HCT116 (cell line): ENCODE results near the gene RAD50. TPM values are rescaled to one million over a fixed set of nuclear protein-coding genes. Genes with fewer than 3 reads are reported as not detected.

Experiments used
- ATAC-seq: fragments of 200-7000 bp; cut with Tn5 transposase; 2 replicates; pipeline ENCODE4 v1.9.1; 2020; ENCODE audit warnings: mild to moderate bottlenecking, moderate library complexity
- BruUV-seq: library from RNA; stranded (reverse); fragments of 400-500 nt; replicated peaks from 2 replicates; lab custom pipeline; 2021; lab: Mats Ljungman, UMichigan
- CTCF ChIA-PET: fragments of 300-600 bp; sonication (Branson Sonifier 250); formaldehyde crosslinking; loops from one replicate; lab custom pipeline; 2021; ENCODE audit warnings: antibody characterized with exemption; lab: Charles Lee
- POLR2A ChIA-PET: fragments of 300-600, 350-600 bp; sonication (Branson Sonifier 250); formaldehyde crosslinking; loops from one replicate; lab custom pipeline; 2021; ENCODE audit warnings: antibody characterized with exemption; lab: Charles Lee
- RAD21 ChIA-PET, 2 experiments: fragments of 300-600 bp; sonication (Branson Sonifier 250); formaldehyde crosslinking; loops; one replicate each; lab custom pipeline; 2023; ENCODE audit warnings: low total read pairs in 2 of 2; ENCODE audit not compliant: uncharacterized antibody in 2 of 2, unreplicated experiment in 2 of 2, low non-redundant PET in 1 of 2; lab: Charles Lee
- DNase-seq: peaks from one replicate; pipeline ENCODE4 v3.0.0-alpha.2; 2010; ENCODE audit warnings: low read depth, low spot score
- H2AFZ ChIP-seq: fragments of 200-600 bp; shearing (Covaris generic), sonication (generic); 2 replicates; pipeline ENCODE4 v1.6.1; 2017; ENCODE audit warnings: low read depth, mixed run types, mixed read lengths, antibody characterized with exemption, low read length; ENCODE audit not compliant: poor library complexity, severe bottlenecking
- H3K27ac ChIP-seq: 2 replicates; pipeline ENCODE4 v1.5.1; 2012; ENCODE audit warnings: low read depth, low read length
- H3K27me3 ChIP-seq: fragments of 200-600 bp; sonication (generic); 2 replicates; pipeline ENCODE4 v1.6.1; 2016; ENCODE audit warnings: mixed run types, low read length, mixed read lengths; ENCODE audit not compliant: insufficient read depth
- H3K36me3 ChIP-seq, 2 experiments: fragments of 200-500 bp in 1 of 2; fragments of 200-600 bp in 1 of 2; sonication (Bioruptor generic) in 1 of 2; sonication (generic) in 1 of 2; 2 replicates each; pipeline versions ENCODE4 v1.5.1 to v1.6.1; 2014 to 2016; ENCODE audit warnings: low read length in 2 of 2, inconsistent platforms in 1 of 2, mixed read lengths in 1 of 2, mixed run types in 1 of 2; ENCODE audit not compliant: insufficient read depth in 2 of 2, control insufficient read depth in 1 of 2
- H3K4me1 ChIP-seq, 2 experiments: fragments of 200-600 bp in 1 of 2; sonication (generic) in 1 of 2; 2 replicates each; pipeline versions ENCODE4 v1.5.1 to v1.6.1; 2012 to 2017; ENCODE audit warnings: low read length in 2 of 2, inconsistent platforms in 1 of 2, mild to moderate bottlenecking in 1 of 2, mixed read lengths in 1 of 2, mixed run types in 1 of 2, moderate library complexity in 1 of 2; ENCODE audit not compliant: insufficient read depth in 2 of 2, control insufficient read depth in 1 of 2
- H3K4me2 ChIP-seq: fragments of 200-600 bp; sonication (generic); 2 replicates; pipeline ENCODE4 v1.6.1; 2017; ENCODE audit warnings: mixed run types, low read length, mixed read lengths
- H3K4me3 ChIP-seq, 2 experiments: fragments of 200-600 bp in 1 of 2; sonication (generic) in 1 of 2; replicated peaks in 1 of 2; 2 replicates each; pipeline ENCODE4 v1.5.1; 2011 to 2016; ENCODE audit warnings: low read length in 2 of 2, control low read depth in 1 of 2, low read depth in 1 of 2, mild to moderate bottlenecking in 1 of 2, mixed read lengths in 1 of 2, mixed run types in 1 of 2
- H3K79me2 ChIP-seq: fragments of 200-600 bp; sonication (generic); 2 replicates; pipeline ENCODE4 v1.6.1; 2017; ENCODE audit warnings: mild to moderate bottlenecking, mixed run types, low read length, moderate library complexity, mixed read lengths; ENCODE audit not compliant: insufficient read depth
- H3K9ac ChIP-seq: fragments of 200-600 bp; sonication (generic); 2 replicates; pipeline ENCODE4 v1.6.1; 2016; ENCODE audit warnings: low read length, mixed read lengths
- H3K9me2 ChIP-seq: fragments of 200-600 bp; sonication (generic), shearing (Covaris generic); 2 replicates; pipeline ENCODE4 v1.6.1; 2017; ENCODE audit warnings: mixed run types, mild to moderate bottlenecking, moderate library complexity; ENCODE audit not compliant: insufficient read depth
- H3K9me3 ChIP-seq, 2 experiments: fragments of 200-500 bp in 1 of 2; fragments of 200-600 bp in 1 of 2; sonication (Bioruptor generic) in 1 of 2; sonication (generic) in 1 of 2; 2 replicates each; pipeline ENCODE4 v1.6.1; 2014 to 2017; ENCODE audit warnings: low read length in 2 of 2, mixed read lengths in 2 of 2, inconsistent platforms in 1 of 2, low read depth in 1 of 2, mild to moderate bottlenecking in 1 of 2, mixed run types in 1 of 2, moderate library complexity in 1 of 2; ENCODE audit not compliant: control insufficient read depth in 1 of 2, insufficient read depth in 1 of 2
- H4K20me1 ChIP-seq: fragments of 200-600 bp; sonication (generic), shearing (Covaris generic); 2 replicates; pipeline ENCODE4 v1.6.1; 2017; ENCODE audit warnings: mixed run types, mild to moderate bottlenecking, moderate library complexity; ENCODE audit not compliant: insufficient read depth
- ATF3 ChIP-seq: IDR thresholded peaks from 2 replicates; pipeline ENCODE4 v1.6.1; 2012
- CEBPB ChIP-seq: IDR thresholded peaks from 2 replicates; pipeline ENCODE4 v1.6.1; 2012; ENCODE audit warnings: low read depth
- CTCF ChIP-seq, 3 experiments: fragments of 200-600 bp in 1 of 3; sonication (generic) in 1 of 3; IDR thresholded peaks in 2 of 3; conservative IDR thresholded peaks in 1 of 3; 2 replicates each; pipeline ENCODE4 v1.5.1; 2012 to 2017; ENCODE audit warnings: low read depth in 2 of 3, low read length in 2 of 3, antibody characterized with exemption in 1 of 3, borderline replicate concordance in 1 of 3, control low read depth in 1 of 3, mild to moderate bottlenecking in 1 of 3, mixed read lengths in 1 of 3, mixed run types in 1 of 3, moderate library complexity in 1 of 3; ENCODE audit not compliant: insufficient read depth in 1 of 3
- EGR1 ChIP-seq: IDR thresholded peaks from 2 replicates; pipeline ENCODE4 v1.6.1; 2012; ENCODE audit warnings: low read depth
- ELF1 ChIP-seq: IDR thresholded peaks from 2 replicates; pipeline ENCODE4 v1.6.1; 2012; ENCODE audit warnings: low read depth, borderline replicate concordance
- EZH2 ChIP-seq: fragments of 200-600 bp; sonication (generic); IDR thresholded peaks from 2 replicates; pipeline ENCODE4 v1.6.1; 2017; ENCODE audit warnings: antibody characterized with exemption, mixed run types
- FOSL1 ChIP-seq: IDR thresholded peaks from 2 replicates; pipeline ENCODE4 v1.6.1; 2012; ENCODE audit warnings: low read depth
- JUND ChIP-seq: IDR thresholded peaks from 2 replicates; pipeline ENCODE4 v1.6.1; 2012
- MAX ChIP-seq: IDR thresholded peaks from 2 replicates; pipeline ENCODE4 v1.6.1; 2012
- POLR2AphosphoS5 ChIP-seq: IDR thresholded peaks from 2 replicates; pipeline ENCODE4 v1.6.1; 2011; ENCODE audit warnings: mild to moderate bottlenecking, low read depth, low read length, moderate library complexity
- RAD21 ChIP-seq: IDR thresholded peaks from 2 replicates; pipeline ENCODE4 v1.6.1; 2012; ENCODE audit warnings: low read depth, mild to moderate bottlenecking
- SIN3A ChIP-seq: IDR thresholded peaks from 2 replicates; pipeline ENCODE4 v1.6.1; 2012; ENCODE audit warnings: low read depth
- SP1 ChIP-seq: IDR thresholded peaks from 2 replicates; pipeline ENCODE4 v1.6.1; 2012; ENCODE audit warnings: low read depth
- SRF ChIP-seq: IDR thresholded peaks from 2 replicates; pipeline ENCODE4 v1.6.1; 2012; ENCODE audit warnings: low read depth
- YY1 ChIP-seq: IDR thresholded peaks from 2 replicates; pipeline ENCODE4 v1.6.1; 2011; ENCODE audit warnings: low read length, low read depth, moderate library complexity, mild to moderate bottlenecking; ENCODE audit not compliant: insufficient replicate concordance; ENCODE audit errors: extremely low read depth
- ZBTB33 ChIP-seq: IDR thresholded peaks from 2 replicates; pipeline ENCODE4 v1.6.1; 2011; ENCODE audit warnings: mild to moderate bottlenecking, low read length, moderate library complexity; ENCODE audit not compliant: insufficient replicate concordance; ENCODE audit errors: extremely low read depth
- ZFX ChIP-seq: fragments of 450-650 bp; IDR thresholded peaks from 2 replicates; pipeline ENCODE4 v1.6.1; 2017
- intact Hi-C: fragments of 100-400 bp; cut with micrococcal nuclease; formaldehyde crosslinking; loops from 2 replicates; pipeline ENCODE4 v1.10.0; 2022
- total RNA-seq: library from RNA; stranded (reverse); gene quantifications from one replicate; pipeline ENCODE4 v1.2.1, GENCODE V29; 2021; ENCODE audit not compliant: unreplicated experiment

The RAD50 gene
- total RNA-seq, 1 experiment from 2014 or later = 43.6 TPM

GRCh38 chr5:132627470-132627869, 70.7 kb downstream of the RAD50 start:
- Histone ChIP-seq H3K27ac (no peak overlapping the region), H3K4me1 (no peaks in the 10 kb centered on the region), H3K9me3 (no peaks in the 10 kb centered on the region), H3K4me3 (no peak overlapping the region), H2AFZ (no peak overlapping the region), H3K27me3 (no peaks in the 10 kb centered on the region), H3K79me2 (no peaks in the 10 kb centered on the region), H3K9me2 (no peaks in the 10 kb centered on the region), H3K4me2 (no peak overlapping the region), H3K36me3 (peaks cover 9 to 10% of the 10 kb centered on the region in 2 experiments; a peak in 3 of 4 replicates), H4K20me1 (no peaks in the 10 kb centered on the region), H3K9ac (no peak overlapping the region)
- ChIA-PET CTCF (no interaction called here), POLR2A (no interaction called here), RAD21 (no interaction called here)
- ATAC-seq = no peak
- TF ChIP-seq RAD21 (no peak), CEBPB (no peak), YY1 (no peak), EZH2 (no peak), SRF (no peak), SP1 (no peak), ZBTB33 (no peak), POLR2AphosphoS5 (no peak)
- intact Hi-C loops = no loop called here
- DNase-seq = no peak
- no TSS peak for BruUV-seq

GRCh38 chr5:132628814-132629213, 72.0 kb downstream of the RAD50 start:
- ChIA-PET CTCF (no interaction called here), POLR2A (no interaction called here), RAD21 (no interaction called here)
- peaks cover 4 to 7% of the 10 kb centered on the region in 2 experiments; a peak in 3 of 4 replicates for H3K36me3 ChIP-seq
- H3K27ac ChIP-seq = no peak overlapping the region
- H3K4me2 ChIP-seq = no peak overlapping the region
- ATAC-seq (no peak), DNase-seq (no peak)
- no TSS peak for BruUV-seq
- no peaks in the 10 kb centered on the region for H3K4me1 ChIP-seq
- no peak overlapping the region for H2AFZ ChIP-seq
- no peak for TF ChIP-seq ATF3
- no peak for TF ChIP-seq JUND
- no peak for TF ChIP-seq ELF1
- TF ChIP-seq POLR2AphosphoS5 = no peak
- TF ChIP-seq EGR1 = no peak
- no peak for TF ChIP-seq MAX
- no peak for TF ChIP-seq SIN3A
- no peak for TF ChIP-seq FOSL1
- no peak for TF ChIP-seq EZH2
- TF ChIP-seq CTCF (IDR thresholded peaks at IDR 0.05 in 2 of 3, conservative IDR thresholded peaks at IDR 0.05 in 1 of 3; ENCODE audit: borderline replicate concordance in 1 of 3, insufficient read depth in 1 of 3, low read depth in 2 of 3, low read length in 2 of 3) = no peak
- no peak for TF ChIP-seq ZFX
- TF ChIP-seq RAD21 = no peak
- H3K9me3 ChIP-seq = no peaks in the 10 kb centered on the region
- no peaks in the 10 kb centered on the region for H3K79me2 ChIP-seq
- H3K9ac ChIP-seq = no peak overlapping the region
- intact Hi-C loops = no loop called here
- no peaks in the 10 kb centered on the region for H3K27me3 ChIP-seq
- H3K9me2 ChIP-seq = no peaks in the 10 kb centered on the region
- no peaks in the 10 kb centered on the region for H4K20me1 ChIP-seq
- H3K4me3 ChIP-seq = no peak overlapping the region
